Stimulated activated CD8-positive, alpha-beta memory T cell treated with anti-CD3 and anti-CD28 coated beads, Interleukin-2, amount 100 ng/mL, for 48 hours (primary cell): Measurements from ENCODE around the gene FAHD2B.
"Not testable (repeated sequence)": the region's sequence is repeated elsewhere in the genome, so short reads cannot be mapped to it uniquely, and the experiment has no call there.

ENCODE experiments used
- DNase-seq, 2 donors: peaks; one replicate each; pipeline ENCODE4 v3.0.0-alpha.2; 2020; ENCODE audit warnings: low read depth in 2 of 2

The FAHD2B gene, protein sequence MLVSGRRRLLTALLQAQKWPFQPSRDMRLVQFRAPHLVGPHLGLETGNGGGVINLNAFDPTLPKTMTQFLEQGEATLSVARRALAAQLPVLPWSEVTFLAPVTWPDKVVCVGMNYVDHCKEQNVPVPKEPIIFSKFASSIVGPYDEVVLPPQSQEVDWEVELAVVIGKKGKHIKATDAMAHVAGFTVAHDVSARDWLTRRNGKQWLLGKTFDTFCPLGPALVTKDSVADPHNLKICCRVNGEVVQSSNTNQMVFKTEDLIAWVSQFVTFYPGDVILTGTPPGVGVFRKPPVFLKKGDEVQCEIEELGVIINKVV

DNA sequence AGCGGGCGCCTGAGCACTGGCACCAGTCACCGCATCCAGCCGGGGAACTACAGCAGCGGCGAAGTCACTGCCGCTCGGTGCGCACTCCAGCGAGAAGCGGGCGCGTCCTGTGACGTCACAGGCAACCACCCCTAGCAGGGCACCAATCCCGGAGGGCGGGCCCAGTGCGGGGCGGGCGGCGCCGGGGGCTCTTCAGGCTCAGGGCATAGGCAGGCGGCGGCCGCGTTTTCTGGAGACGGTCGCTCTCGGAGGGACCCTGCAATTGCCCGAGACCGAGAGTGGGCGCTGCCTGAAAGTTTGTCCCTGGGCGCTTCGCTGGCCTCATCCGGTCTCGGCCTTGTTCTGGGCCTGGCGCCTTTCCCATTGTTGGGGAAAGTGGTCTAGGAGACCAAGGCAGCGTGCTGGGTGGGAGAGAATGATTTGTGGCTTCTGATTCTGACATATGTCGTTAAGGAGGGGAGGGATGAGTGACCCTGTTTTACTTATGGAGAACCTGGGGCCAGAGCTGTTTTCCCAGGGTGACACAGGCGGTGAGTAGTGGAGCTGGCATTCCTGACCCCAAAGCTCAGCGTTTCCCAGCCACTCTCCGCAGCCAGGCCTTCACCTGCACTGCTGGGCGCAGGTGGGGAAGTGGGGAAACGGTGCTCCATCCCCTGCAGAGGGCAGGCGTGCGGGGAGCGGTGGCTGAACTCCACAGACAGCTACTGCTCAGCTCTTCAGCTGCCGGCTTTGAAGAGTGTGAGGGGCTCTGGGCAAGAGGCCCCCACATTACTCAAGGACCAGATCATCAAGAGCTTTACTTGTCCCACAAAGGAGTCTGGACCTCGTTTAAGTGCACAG lies at the start of gene FAHD2B:
TSS of gene FAHD2B (minus strand) at position 111 of the 840 bp plus-strand sequence. CDS start 3,176 bp downstream, outside the sequence.
- DNase-seq = peak; percentile 76 to 80

DNA sequence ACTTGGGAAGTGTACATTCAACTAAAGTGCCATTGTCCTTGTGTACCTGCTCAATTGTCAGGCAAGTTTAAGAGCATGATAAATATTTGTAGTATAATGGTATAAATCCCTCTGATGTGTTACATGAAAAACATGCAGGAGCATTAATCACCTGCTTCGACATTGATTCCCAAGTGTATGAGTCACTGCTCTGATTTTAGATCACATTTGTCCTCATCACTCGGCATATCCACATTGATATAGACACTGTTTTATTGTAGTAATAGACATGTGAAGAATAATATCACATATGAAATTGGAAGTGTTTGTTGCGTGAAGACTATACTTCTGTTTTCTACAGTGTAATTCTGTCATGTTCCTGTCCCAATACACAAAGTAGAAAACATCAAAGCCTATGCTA lies 49.3 kb upstream of the FAHD2B start:
- DNase-seq = not testable (repeated sequence)

DNA sequence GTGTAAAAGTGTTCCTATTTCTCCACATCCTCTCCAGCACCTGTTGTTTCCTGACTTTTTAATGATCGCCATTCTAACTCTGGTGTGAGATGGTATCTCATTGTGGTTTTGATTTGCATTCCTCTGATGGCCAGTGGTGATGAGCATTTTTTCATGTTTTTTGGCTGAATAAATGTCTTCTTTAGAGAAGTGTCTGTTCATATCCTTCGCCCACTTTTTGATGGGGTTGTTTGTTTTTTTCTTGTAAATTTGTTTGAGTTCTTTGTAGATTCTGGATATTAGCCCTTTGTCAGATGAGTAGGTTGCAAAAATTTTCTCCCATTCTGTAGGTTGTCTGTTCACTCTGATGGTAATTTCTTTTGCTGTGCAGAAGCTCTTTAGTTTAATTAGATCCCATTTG lies 34.4 kb upstream of the FAHD2B start:
- DNase-seq = not testable (repeated sequence)

DNA sequence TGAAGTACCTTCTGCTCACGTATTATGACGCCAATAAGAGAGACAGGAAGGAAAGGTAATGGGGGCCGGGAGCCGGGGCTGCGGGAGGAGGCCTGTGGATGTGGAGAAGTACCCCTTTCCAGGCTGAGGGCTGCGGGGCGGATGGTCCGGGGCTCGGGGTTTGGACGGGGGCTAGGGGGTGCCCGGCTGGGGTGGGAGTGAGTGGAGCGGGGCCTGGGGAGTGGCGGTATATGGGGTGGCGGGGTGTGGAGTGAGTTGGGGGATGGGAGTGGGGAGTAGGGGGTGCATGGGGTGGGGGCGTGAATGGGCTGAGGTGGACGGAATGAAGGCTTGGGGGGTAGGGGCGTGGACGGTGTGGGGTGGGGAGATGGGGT lies 19.2 kb upstream of the FAHD2B start:
- DNase-seq = not testable (repeated sequence)

DNA sequence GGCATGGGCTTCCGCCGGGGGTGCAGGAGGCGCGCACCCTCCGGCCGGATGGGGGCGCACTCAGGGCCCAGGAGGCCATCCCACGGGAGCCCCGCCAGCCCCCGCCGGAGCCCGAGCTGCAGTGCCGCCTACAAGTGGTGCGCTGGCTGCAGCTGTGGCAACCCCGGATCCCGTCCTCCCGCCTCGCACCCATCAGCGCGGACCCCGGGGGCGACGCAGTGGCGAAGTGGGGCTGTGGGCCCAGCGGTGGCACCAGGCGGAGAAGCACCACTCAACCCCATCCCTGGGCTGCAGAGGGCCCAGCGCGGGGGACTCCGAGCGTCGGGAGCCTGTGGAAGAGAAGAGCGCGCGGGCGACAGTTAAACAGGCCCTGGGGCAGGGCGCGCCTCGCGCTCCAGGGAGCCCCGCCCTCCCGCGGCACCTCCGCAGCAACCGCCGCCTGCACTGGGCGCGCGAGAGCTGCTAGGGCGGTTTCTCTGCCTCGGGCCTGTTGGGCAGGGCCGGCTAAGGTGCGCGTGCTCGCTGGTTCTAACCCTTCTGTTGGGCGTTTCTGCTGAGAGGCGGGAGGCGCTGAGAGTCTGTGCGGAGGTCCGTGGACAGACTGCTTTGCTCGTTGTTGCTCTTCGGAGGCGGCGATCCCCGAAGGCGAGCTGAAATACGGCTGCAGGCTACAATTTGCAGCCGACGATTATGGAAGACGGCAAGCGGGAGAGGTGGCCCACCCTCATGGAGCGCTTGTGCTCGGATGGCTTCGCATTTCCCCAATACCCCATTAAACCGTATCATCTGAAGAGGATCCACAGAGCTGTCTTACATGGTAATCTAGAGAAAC lies 18.6 kb upstream of the FAHD2B start, which contains the start of gene ANKRD36:
TSS of gene ANKRD36 (plus strand) at position 104 of the 832 bp plus-strand sequence. CDS start at position 691, 587 bp downstream.
- peak; percentile 79 to 83 for DNase-seq

DNA sequence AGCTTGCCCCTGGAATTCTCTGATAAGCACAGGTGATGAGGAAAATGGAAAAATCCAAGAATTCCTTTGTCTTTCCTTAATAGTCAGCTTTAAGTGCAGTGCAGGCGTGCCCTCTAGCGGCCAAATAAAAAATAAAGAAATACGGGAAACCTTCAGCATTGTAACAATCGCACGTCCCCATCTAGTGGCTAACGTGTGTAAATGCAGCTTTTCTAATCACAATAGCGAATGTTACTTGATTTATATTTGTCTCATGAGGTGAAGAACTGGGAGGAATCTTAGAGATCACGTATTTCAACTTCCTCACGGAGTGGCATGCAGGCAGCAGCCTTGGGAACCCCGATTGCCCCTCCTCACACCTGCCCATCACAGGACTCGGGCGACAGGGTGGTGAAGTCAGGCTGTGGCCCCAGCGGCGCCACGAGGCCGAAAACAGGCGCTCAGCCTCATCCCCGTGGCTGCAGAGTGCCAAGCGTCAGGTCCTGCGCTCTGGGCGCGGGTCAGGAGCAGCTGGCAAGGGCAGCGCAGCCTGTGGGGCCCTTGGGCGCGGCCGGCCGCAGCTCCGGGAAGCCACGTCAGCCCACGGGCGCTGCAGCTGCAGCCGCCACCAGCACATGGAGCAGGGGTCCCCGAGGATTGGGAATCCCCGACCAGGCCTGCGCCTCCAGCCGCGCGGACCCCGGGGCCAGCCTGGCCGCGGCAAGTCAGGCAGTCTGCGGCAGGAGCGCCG lies 17.8 kb upstream of the FAHD2B start:
- peak in 1 of 2 donors; percentile 21 for DNase-seq

DNA sequence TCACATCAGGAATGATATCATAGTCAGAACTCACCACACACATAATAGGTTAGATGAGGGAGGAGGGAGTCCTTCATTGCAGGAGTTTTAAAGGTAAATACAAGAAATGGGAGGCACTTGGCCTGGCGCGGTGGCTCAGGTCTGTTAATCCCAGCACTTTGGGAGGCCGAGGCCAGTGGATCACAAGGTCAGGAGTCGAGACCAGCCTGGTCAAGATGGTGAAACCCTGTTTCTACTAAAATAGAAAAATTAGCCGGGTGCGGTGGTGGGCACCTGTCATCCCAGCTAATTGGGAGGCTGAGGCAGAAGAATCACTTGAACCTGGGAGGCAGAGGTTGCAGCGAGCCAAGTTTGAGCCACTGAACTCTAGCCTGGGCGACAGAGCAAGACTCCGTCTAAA lies 16.6 kb upstream of the FAHD2B start:
- not testable (repeated sequence) for DNase-seq

DNA sequence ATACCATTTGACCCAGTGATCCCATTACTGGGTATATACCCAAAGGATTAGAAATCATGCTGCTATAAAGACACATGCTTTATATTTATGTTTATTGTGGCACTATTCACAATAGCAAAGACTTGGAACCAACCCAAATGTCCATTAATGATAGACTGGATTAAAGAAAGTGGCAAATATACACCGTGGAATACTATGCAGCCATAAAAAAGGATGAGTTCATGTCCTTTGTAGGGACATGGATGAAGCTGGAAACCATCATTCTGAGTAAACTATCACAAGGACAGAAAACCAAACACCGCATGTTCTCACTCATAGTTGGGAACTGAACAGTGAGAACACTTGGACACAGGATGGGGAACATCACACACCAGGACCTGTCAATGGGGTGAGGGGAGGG lies 12.2 kb upstream of the FAHD2B start:
- not testable (repeated sequence) for DNase-seq

DNA sequence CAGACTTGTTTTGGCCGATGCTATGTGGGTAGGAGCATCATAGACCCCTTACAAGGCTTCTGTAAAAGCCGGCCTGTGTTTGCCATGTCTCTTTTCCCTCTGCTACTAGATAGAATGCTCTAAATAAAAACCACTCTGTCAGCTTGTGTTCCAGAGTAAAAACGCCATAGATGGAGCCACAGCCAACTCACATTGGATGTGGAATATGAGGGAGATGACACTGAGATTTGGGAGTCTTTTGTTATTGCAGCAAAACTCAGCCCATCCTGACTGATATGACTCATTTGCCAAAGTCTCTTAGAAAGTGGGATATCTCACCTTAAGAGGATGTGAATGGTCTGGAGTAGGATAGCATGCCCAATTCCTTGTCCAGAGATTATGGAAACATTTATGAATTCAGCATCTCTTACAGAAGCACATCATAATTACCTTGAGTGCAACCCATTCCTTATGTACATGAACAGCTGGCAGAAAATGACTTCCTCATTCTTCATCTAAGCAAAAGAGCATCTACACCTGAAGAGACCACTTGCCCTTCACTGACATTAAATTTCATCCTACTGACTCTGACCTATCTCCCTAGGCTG lies 4.2 kb upstream of the FAHD2B start:
- not testable (repeated sequence) for DNase-seq

DNA sequence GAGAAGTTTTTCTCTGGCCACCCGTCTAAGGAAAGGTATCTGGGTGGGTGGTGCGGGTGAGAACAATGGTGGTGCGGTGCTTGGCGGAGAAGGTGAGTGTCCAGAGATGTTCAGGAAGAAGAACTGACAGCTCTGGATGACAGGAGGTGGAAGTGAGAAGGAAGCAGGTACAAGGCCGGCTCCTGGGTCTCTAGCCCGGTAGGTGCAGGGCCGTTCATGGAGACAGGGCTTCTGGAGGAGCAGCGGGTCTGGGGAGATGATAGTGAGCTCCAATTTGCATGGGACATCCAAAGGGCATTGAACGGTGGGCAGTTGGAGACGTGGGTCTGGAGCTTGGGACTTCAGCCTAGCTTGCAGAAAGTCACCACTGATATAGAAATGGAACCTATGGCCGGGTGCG lies 979 bp upstream of the FAHD2B start:
- no peak for DNase-seq

DNA sequence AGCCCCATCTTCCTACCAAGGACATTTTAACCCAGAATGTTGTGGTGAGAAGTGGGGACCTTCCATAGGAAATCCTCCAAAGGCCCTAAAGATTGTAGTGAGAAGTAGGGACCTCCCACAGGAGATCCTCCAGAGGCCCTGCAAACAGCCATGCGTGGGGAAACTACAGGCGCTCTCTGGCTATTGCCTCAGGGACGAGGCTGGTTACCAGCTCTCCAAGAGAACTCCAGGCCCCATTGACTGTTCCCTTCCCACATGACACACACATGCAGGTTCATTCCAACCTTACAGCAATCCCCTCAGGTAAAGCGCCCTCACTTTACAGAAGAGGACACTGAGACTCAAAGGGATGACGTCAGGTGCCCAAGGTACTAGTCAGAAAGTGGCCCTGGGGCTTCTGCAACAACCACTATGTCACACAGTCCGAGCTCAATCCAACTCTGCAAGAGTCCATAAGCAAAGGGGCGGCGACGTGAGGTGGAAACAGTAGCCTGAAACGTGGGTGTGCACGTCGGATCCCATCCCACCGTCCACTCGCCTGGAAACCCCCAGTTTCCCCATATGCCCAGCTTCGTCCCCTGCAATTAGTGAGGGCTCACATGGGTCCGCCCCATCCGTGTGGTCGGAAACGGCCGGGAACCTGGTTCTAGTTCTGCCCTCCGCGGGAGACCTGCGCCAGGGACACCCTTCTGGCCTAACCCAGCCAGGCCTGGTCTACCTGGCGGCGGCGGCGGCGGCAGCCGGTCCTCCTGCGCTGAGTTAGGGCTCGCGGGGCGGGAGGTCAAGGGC lies 505 bp downstream of the FAHD2B start:
- not testable (repeated sequence) for DNase-seq

DNA sequence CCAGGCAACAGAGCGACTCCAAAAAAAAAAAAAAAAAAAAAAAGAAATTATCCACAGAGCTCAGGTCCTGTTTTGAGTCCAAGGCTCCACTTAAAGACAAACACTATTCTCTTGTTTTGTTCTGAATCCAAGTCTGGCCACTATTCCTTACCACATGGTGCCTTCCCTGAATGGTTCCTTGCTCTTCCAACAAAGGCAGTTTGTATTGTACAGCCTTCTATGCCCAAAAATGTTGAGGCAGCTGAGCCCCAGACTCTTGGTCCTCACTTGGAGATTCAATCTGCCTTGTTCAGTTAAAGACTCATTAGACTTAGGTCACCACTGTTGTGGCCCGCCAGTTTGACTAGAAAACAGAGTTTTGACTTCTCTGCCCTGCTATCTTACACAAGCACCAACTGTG lies 1.7 kb downstream of the FAHD2B start:
- not testable (repeated sequence) for DNase-seq

DNA sequence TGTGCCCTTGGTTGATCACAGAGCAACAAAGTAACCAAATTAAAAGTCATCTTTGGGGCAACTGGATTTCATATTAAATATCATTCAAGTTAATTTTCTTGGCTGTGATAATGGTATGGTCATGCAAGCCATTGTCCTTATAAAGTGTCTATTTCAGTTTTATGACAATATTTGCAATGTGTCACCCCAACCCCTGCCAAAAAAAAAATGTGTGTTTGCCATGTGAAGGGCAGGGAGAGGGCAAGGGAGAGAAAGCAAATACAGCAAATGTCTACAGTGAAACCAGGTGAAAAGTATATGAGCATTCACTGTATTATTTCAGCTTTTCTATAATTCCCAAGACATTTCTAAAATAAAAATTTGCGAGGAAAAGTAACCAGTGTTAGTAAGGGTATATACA lies 6.0 kb downstream of the FAHD2B start:
- DNase-seq = not testable (repeated sequence)

DNA sequence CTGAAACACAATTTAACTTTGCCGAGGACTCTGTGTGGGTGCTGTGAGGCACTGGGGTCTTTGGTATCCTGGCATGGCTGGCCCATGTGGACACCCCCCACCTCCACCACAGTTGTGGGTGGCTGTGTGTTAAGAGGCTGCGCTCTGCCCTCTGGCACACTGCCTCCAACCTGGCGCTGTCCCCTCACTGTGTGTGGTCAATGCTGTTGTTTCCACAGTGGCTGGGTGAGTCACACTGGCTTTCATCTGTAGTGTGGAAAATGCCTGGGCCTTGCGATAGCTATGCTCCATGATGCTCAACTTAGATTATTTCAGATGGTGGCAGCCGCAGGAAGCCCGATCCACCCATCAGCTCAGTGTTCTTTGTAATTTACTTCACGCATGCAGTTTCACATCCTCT lies 9.6 kb downstream of the FAHD2B start:
- DNase-seq = not testable (repeated sequence)

DNA sequence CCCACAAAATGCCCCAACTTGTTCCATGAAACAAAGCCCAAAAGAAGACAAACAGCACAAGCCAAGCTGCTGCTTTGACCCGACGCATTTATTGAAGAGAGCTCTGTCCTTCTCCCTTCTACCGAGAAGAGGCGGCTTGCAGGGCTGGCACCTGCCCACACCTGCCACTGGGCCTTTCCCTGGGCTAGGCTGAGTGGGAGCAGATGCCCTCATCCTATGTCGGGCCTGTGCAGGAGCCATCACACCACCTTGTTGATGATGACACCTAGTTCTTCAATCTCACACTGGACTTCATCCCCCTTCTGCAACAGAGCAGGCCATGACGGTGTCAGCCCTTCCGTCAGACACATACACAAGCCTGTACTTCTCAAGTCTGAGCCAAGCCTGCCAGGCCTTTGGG lies 11.2 kb downstream of the FAHD2B start:
- DNase-seq = not testable (repeated sequence)

DNA sequence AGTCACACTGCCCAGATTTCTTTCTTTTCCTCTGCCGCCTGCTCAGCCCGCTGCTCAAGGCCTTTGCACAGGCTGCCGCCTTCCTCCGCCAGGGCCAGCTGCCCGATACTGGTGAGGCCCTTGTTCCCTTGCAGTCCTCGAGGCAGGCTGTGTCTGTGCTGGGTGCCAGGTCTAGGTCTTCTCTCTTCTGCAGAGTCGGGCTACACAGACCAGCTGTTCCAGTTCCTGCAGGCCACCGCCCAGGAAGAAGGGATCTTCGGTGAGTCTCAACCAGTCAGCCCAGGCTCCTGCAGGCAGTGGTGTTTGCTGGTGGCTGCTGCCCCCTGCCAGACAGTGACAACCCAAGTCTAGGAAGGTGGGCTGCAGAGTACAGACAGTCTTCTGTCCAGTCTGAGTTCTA lies 12.5 kb downstream of the FAHD2B start:
- not testable (repeated sequence) for DNase-seq

DNA sequence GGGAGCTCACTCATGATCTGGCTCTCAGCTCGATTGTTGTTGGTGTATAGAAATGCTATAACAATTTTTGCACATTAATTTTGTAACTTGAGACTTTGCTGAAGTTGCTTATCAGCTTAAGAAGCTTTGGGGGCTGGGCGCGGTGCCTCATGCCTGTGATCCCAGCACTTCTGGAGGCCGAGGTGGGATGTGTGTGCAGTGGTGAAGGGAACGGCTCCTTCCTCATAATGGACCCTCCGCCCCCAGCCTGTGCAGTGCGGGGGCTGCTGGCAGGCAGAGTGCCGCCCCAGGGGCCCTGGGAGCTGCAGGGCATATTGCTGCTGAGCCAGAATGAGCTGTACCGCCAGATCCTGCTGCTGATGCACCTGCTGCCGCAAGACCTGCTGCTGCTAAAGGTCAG lies 13.8 kb downstream of the FAHD2B start:
- not testable (repeated sequence) for DNase-seq

DNA sequence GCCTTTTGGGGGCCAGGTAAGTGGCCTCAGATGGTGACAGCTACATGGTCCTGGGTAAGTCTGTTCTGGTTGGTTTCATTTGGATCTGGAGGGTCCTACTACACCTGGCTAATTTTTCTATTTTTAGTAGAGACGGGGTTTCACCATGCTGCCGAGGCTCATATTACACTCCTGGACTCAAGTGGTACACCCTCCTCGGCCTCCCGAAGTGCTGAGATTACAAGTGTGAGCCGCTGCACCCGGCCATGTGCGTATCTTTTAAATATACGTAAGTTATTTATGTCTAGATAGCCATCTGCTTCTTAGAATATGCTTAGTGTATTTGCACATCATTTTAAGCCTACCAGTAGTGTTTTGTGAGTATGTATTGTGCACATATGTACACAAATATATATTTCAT lies 17.5 kb downstream of the FAHD2B start:
- not testable (repeated sequence) for DNase-seq

DNA sequence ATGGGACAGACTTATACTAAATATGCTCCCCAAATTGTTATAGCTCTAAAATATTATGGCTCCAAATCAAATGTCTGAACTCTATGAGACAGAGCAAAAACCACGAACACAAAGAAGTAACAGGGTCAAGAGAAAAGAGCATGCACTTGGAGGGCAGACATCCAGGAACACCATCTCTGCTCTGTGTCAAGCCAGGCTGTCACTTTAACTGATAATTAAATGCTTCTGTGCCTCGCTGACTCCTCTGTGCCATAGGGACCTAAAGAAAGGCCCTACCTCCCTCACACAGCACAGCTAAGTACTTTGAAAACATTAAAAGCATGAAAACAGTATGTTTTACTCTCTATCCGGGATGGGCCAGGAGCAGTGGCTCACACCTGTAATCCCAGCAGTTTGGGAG lies 23.8 kb downstream of the FAHD2B start:
- not testable (repeated sequence) for DNase-seq

DNA sequence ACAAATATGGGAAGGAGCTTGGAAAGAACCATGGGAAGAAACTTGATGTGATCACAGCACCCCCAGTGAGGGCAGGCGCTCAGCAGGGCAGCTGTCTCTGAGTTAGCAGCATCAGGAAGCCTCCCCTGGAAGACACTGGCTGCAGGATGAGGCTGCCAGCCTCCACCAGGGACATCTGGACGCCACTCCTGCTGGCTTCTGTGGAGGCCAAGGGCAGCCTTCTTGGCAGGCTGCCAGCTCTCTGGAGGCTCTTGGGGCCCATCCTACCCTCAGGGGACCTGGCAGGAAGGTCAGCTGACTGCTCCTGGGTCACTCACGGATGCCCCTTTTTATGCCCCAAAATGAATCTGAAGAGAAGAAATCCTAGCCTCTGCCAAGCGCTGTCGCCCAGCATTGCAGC lies 26.0 kb downstream of the FAHD2B start:
- DNase-seq = not testable (repeated sequence)
